Renal cortex interstitium (tissue), 11 donors: ENCODE data around the gene HAP1. TPM values are rescaled to one million over a fixed set of nuclear protein-coding genes. Genes with fewer than 3 reads are reported as not detected.

ENCODE experiments used
- DNase-seq, 11 donors: peaks; one replicate each; pipeline ENCODE4 v3.0.0-alpha.2; 2013; ENCODE audit warnings: low read depth in 9 of 11, low spot score in 4 of 11; ENCODE audit errors: extremely low read depth in 1 of 11
- polyA plus RNA-seq, 3 donors: library from polyadenylated mRNA; unstranded; fragments of 120-200 nt; gene quantifications; one replicate each; pipeline ENCODE4 v1.2.1, GENCODE V29; 2013; ENCODE audit not compliant: insufficient read length in 3 of 3

Gene HAP1
- polyA plus RNA-seq, 3 donors = 0.90 to 1.2 (median 0.90) TPM

DNA sequence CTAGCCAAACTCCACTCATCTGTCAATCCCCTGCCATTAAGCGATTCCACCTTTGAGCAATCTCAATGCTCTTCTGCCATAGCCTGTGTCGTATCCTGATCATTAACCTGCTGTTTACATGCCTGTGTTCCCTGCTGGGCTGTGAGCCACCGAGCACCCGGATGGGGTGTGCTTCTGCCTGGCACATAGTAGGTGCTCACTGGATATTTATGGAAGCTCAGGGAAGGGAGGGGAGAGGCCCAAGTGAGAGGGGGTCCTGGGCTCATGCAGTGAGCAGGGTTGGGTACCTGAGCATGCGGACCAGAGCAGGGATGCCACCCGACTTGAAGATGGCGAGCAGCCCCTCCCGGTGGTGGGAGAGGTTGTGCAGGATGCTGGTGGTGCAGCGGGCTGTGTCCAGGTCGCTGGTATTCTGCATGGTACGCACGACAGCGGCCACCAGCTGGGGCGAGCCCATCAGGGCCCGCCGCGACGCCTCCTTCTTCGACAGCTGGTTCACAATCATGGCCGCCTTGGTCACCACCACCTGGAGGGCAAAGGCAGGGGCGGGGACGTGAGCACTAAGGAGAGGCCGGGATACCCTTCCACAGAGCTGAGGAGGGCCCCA lies 34.3 kb upstream of the HAP1 start:
- DNase-seq = no peak

DNA sequence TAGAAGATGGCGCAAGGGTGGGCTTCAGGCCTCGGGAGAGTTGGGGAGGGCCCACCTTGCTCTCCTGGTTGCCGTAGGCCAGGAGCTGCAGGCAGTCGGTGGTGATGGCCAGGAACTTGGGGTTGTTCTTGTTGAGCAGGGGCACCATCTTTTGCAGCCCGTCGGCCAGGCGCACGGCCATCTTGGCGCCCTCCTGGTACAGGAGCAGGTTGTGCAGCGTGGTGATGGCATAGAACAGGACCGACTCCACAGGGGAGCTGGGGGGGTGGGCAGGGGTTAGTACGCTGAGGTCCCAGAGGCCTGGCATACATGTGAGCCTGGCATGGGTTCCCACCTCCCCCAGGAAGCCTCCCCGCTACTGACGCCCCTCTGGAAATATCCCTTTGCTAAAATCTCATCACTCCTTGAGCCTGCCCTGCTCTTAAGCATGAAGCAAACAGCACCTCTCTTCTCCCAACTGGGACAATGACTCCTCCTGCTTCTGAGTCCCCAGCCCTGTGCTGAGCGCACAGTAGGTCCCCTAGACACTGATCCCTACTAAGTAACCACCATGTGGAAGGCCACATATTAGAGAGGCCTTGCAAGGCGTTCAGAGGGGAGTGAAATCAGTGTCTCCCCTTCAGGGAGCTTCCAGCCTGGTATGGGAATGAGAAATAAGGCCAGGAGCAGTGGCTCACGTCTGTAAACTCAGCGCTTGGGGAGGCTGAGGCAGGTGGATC lies 33.0 kb upstream of the HAP1 start:
- DNase-seq = no peak

DNA sequence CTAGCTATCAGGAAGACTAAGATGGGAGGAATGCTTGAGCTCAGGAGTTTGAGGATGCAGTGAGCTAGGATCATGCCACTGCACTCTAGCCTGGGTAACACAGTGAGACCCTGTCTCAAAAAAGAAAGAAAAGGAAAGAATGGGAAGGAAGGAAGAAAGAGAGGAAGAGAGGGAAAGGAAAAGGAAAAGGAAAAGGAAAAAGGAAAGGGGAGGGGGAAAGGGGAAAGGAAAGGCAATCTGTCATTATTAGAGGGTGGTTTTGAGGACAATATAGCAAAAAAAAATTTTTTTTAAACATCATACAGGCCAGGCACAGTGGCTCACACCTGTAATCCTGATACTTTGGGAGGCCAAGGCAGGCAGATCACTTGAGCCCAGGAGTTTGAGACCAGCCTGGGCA lies 31.7 kb upstream of the HAP1 start:
- no peak for DNase-seq

DNA sequence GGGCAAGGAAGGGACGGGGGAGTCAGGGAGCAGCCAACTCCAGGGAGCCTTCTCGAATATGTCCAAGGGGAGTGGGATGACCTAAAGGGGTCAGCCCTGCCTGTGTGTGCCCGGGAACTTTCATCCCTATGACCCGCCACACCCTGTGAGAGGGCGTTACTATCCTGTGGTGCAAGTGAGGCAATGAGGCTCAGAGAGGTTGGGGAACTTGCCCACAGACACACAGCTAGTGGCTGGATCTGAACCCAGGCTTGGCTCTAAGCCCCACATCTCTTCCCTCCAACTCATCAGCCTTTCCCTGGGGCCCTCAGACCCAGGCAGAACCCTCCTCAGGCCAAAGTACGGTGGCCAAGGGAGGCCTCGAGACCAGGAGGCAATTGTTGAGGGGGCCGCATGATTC lies 28.9 kb upstream of the HAP1 start:
- DNase-seq = no peak

DNA sequence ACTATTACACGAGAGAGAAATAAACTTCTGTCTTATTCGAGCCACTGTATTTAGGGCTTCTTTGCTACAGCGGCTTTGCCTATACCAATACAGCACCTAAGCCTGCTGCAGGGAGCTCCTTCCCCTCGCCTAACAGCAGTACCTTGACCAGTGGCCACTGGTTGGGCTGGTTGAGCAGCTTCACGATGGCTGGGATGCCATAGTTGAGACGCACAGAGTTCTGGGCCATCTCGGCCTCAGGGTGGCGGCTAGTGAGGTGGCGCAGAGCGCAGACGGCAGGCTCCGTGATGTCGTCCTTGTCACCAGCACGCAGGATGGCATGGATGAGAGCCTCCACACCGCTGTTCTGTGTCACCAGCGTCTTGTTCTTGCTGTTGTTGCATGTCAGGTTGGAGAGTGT lies 28.4 kb upstream of the HAP1 start:
- DNase-seq = no peak

DNA sequence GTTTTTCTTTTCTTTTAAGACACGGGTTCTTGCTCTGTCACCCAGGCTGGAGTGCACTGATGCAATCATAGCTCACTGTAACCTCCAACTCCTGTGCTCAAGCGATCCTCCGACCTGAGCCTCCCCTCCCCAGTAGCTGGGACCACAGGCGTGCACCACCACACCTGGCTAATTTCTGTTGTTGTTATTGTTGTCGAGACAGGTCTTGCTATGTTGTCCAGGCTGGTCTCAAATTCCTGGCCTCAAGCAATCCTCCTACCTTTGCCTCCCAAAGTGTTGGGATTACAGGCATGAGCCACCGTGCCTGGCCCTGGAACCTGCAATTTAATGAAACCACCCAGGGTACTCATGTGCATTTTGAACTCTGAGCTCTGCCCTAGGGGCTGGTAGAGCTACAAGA lies 27.9 kb upstream of the HAP1 start:
- no peak for DNase-seq

DNA sequence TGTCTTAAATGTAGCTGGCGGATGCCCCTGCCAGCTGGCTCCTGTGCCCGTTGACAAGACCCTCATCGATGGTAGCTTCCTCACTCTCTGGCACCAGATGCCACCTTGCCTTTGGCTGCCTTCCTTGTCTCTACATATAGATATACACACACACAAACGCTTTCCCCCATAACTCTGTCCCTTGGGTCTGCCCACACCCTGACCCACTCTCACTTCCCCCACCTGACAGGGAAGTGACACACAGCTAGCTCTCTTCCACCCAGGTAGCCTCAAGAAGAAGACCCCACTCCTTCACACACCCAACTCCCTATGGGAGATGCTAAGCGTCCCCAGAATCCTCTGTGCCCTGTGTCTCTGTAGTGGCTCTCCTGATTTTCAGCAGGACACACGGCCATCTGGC lies 26.4 kb upstream of the HAP1 start:
- DNase-seq = no peak

DNA sequence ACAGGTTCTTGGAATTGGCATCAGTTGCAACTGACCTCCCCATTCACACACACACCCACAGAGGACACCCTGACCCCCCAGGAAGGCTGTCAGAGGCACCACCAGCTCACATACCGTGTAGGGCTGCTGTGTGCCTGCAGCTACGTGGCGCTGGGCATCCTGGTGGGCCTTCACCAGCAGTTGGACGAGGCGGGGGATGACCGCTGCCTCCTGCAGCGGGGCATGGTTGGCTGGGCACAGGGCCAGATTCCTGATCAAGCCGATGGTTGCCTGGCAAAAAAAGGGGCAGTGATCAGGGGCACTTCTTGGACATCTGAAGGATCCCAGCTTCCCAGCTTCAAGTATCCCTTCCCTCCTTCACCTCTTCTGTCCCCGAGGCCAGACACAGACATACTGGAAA lies 24.2 kb upstream of the HAP1 start:
- no peak for DNase-seq

DNA sequence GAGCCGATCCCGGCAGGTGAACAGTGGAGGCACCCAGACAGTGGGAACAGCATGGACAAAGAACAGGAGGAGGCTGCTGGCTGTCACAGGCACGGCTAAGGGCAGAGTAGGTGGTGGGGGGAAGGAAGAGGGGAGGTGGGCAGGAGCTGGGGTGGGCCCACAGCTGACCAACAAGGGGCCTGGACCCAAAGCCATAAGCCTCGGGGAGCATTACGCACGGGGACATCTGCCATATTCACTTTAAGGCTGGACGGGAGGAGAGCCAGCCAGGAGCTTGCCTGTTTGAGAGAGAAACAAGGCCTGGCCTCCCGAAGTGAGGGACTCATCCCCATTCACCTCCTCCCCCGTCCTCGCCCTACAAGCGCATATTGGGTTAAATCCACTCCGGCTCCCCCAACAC lies 19.6 kb upstream of the HAP1 start:
- DNase-seq = no peak

DNA sequence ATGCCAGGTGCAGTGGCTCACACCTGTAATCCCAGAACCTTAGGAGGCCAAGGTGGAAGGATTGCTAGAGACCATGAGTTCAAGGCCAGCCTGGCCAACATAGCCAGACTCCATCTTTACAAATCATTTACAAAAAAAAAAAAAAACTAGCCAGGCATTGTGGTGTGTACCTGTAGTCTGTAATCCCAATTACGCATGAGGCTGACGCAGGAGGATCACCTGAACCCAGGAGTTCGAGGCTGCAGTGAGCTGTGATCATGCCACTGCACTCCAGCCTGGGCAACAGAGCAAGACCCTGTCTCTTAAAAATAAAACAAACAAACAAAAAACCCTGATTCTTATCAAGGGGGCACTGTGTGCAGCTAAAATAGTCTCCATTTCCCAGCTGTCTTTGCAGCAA lies 16.8 kb upstream of the HAP1 start:
- no peak for DNase-seq

DNA sequence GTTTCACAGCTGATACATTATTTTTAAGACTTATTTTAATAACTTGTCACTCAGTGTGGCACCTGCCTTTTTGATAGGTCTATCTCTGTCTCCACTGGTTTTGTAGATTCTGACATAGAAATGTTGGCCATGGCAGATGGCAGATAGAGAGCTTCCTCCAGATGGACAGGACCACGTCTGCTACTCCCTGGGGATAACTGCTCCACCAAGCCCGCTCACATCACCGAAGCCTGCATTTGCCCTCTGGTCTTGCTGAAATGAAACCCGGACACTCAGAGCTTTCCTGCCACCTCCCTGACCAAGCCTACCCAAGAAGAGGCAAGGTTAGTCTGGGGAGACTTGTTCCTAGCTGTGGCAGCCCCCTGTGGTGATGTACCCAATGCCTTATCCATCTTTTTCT lies 16.4 kb upstream of the HAP1 start:
- no peak for DNase-seq

DNA sequence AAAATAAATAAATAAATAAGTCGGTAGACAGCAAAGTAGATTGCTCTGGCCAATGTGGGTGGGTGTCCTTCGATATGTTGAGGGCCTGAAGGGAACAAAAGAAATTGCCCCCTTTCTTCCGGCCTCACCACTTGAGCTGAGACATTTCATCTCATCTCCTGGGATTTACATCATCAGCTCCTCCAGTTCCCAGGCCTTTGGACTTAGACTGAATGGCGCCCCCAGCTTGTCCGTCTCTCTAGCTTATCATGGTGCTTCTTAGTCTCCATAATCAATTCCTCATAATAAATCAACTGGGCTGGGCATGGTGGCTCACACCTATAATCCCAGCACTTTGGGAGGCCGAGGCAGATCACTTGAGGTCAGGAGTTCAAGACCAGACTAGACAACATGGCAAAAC lies 13.8 kb upstream of the HAP1 start:
- no peak for DNase-seq

DNA sequence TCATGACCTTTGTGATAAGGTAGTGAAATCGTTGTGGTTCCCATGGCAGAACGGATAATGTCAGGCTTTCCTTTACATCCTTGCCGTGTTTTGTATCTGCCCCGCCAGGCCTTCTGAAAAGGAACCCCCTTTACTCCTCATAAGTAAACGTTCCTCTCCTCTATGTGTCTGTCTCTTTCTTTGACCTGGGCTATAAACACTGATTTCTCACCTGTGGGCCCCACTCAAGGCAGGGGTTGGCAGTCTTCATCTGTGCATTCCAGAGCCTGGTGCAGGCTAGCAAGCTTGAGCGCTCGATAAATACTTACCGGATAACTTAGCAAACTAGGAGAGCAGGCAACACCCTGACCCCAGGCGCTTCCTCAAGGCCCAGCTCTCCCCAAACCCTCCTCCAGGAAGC lies 7.3 kb upstream of the HAP1 start:
- DNase-seq = no peak

DNA sequence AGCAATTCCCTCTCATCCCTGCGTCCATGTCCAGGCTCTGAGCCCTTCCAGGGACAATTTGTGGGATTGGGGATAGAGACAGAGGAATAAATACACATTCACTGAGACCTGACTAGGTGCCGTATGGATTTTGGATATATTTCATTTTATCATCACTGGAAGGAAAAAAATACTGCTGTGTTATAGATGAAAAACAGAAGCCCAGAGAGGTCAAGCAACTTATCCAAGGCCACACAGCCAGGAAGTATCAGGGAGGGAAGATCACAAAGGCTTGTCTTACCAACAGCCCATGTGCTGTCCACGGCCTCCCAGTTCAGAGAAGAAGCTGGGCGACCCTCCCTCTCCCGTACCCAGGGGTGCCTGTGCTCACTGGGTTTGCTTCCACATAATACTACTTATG lies 6.1 kb upstream of the HAP1 start:
- no peak for DNase-seq

DNA sequence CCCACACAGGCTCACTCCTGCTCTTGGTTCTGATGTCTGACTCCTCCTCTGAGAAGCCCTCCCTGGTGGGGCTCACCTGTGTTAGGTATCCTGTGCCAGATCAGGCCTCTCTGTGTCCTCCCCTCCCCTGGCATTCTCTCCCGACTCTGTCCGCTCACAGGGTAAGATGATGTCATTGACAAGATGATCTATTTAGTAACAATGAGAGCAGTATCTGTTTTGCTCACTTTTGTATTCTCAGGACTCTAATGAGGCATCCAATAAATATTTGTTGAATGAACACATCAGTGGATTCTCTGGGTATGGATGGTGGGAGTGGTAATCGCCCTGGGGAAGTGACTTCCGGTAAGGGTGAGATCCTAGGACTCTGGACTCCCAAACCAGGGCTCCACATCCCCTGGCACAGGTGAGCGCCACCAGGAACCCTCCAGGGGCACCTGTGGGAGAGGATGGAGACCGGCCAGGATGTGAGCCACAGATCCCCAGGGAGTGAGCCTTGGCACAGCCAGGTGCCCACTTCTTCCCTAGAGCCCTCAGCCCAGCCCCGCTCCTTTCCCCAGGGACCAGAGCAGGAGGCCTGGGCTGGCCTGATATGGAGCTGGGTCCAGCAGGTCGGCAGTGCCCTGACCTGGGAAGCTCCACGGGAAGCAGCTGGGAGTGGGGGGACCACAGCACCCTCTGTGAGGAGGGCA lies 5.4 kb upstream of the HAP1 start:
- DNase-seq = no peak

DNA sequence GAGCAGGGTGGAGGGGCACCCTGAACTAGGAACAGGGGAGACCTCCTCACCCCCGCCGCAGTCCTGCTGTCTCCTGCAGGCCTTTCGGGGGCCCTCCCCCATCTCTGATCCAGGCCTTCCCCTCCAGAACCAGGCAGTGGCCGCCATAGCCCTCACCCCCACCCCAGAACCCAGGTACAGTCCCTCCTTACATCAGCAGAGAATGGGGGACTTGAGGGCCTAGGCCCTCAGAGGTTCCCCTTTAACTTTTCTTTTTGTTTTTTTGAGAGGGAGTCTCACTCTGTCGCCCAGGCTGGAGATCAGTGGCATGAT lies 4.3 kb upstream of the HAP1 start:
- no peak for DNase-seq

DNA sequence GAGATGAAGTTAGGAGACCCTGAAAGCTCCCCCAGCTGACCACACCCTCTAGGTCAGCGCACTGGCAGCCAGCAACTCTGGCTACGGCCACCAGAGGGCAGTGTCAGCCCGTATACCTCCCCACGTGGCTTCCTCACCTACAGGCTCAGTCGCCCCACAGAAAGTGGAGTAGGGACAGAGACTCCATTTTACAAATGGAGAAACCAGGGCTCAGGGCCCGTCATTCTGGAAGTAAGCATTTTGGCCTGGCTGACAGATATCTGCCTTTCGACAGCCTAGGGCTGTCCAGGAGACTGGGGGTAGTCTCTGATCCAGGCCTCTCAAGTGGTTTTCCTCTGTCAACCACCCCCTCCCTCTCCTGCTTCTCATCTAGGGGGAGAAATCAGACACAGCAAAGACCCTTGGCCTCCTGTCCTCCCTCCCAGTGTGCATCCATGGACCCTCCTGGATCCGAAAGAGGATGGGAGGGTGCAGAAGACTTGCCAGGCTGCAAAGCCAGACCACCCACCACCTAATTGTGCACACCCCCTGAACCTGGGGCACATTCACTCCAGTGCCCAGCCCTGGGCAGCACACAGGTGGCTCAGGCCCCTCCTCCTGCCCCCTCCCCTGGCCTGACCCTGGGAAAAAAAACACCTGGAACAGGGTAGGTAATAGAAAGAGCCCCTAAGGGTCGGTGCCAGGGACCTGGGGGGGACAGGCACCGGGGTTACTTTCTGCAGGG lies 3.8 kb upstream of the HAP1 start:
- peak; percentile 62 to 86 (median 74) for DNase-seq

DNA sequence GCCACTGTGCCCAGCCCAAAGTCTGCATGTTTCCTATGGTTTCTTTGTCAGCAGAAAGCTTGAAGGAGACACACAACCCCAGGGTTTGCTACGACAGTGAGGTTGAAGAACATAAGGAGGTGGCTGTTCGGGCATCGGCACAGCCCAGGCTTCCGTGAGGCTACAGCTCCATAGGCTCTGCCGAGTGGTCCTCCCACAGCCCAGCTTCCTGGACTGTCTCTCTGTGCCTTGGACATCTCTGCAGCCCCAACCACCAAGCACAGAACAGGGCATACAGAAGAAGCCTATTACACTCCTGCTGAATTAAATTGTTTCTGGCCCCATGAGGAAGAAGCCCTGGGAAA lies 3.2 kb upstream of the HAP1 start:
- DNase-seq = no peak

DNA sequence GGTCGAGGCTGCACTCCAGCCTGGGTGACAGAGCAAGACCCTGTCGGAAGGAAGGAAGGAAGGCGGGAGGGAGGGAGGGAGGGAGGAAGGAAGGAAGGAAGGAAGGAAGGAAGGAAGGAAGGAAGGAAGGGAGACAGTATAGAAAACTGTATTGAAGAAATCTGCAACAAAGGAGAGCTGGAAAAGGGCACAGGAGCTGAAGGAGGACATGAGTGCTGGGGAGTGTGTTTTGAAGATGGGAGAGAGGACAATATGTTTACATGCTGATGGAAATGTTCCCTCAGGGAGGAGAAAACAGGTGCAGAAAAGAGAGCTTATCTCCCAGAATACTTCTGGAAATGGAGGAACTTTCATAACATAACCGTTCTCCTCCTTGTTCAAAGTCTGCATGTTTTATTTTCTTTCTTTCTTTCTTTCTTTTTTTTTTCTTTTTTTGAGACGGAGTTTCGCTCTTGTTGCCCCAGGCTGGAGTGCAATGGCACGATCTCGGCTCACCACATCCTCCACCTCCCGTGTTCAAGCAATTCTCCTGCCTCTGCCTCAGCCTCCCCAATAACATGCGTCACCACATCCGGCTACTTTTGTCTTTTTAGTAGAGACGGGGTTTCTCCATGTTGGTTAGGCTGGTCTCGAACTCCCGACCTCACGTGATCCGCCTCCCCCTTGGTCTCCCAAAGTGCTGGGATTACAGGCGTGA lies 2.7 kb upstream of the HAP1 start:
- DNase-seq = no peak

DNA sequence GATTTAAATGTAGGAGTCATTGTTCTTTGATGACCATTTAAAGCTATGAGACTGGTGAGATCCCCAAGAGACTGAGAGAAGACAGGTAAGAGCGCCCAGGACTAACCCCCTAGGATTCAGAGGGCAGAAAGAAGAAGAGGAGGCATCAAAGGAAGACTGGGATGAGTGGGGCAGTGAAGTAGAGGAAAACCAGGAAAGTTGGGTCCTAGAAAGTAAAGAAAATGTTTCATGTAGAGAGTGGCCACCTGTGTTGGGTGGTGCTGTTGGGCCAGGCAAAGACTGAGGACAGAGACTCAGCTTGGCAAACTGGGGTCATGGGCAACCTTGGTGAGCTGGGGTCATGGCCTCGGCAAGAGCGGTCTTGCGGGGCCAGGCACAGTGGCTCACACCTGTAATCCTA lies 1.3 kb upstream of the HAP1 start:
- no peak for DNase-seq
